Endodermal cell (in vitro differentiated cells): ENCODE data around the gene MRPS25. TPM values are rescaled to one million over a fixed set of nuclear protein-coding genes. Genes with fewer than 3 reads are reported as not detected.

Experiments used
- DNase-seq: peaks from one replicate; pipeline ENCODE4 v3.0.0-alpha.2; 2017
- H3K27ac ChIP-seq: 2 replicates; pipeline ENCODE4 v1.5.1; 2013; ENCODE audit warnings: mild to moderate bottlenecking, low read depth, low read length, moderate library complexity
- H3K27me3 ChIP-seq: 2 replicates; pipeline ENCODE4 v1.6.1; 2013; ENCODE audit warnings: mild to moderate bottlenecking, low read length, moderate library complexity; ENCODE audit not compliant: insufficient read depth, control insufficient read depth, poor library complexity, severe bottlenecking
- H3K36me3 ChIP-seq: 2 replicates; pipeline ENCODE4 v1.7.0; 2013; ENCODE audit warnings: mild to moderate bottlenecking, low read length, moderate library complexity; ENCODE audit not compliant: control insufficient read depth, insufficient read depth
- H3K4me1 ChIP-seq: one replicate; pipeline ENCODE4 v1.7.0; 2013; ENCODE audit warnings: low read length; ENCODE audit not compliant: control insufficient read depth, insufficient read depth
- H3K4me3 ChIP-seq: 2 replicates; pipeline ENCODE4 v1.5.1; 2013; ENCODE audit warnings: mild to moderate bottlenecking, low read length, moderate library complexity
- H3K9ac ChIP-seq: 2 replicates; pipeline ENCODE4 v1.6.1; 2013; ENCODE audit warnings: mild to moderate bottlenecking, low read length, moderate library complexity; ENCODE audit not compliant: poor library complexity, severe bottlenecking; ENCODE audit errors: extremely low read depth
- H3K9me3 ChIP-seq: 2 replicates; pipeline ENCODE4 v1.6.1; 2013; ENCODE audit warnings: mild to moderate bottlenecking, low read length, moderate library complexity; ENCODE audit not compliant: control insufficient read depth
- H3K27ac Mint-ChIP-seq: 2 replicates; pipeline ENCODE4 v1.8.0; 2020; ENCODE audit warnings: mixed read lengths
- H3K27me3 Mint-ChIP-seq: 2 replicates; pipeline ENCODE4 v1.8.0; 2021; ENCODE audit warnings: mild to moderate bottlenecking, mixed read lengths; ENCODE audit not compliant: insufficient read depth
- H3K36me3 Mint-ChIP-seq: 2 replicates; pipeline ENCODE4 v1.8.0; 2020; ENCODE audit warnings: low read depth, mixed read lengths
- H3K4me1 Mint-ChIP-seq: 2 replicates; pipeline ENCODE4 v1.8.0; 2020; ENCODE audit warnings: mixed read lengths
- H3K4me3 Mint-ChIP-seq: 2 replicates; pipeline ENCODE4 v1.8.0; 2020; ENCODE audit warnings: mild to moderate bottlenecking, moderate library complexity, mixed read lengths
- H3K9me3 Mint-ChIP-seq: 2 replicates; pipeline ENCODE4 v1.8.0; 2020; ENCODE audit warnings: mild to moderate bottlenecking, mixed read lengths
- WGBS, 2 experiments: methylation state at CpG; one replicate each; pipeline versions ENCODE4 v1.1.5 to v1.1.7; 2013; ENCODE audit warnings: missing lambda C conversion rate in 2 of 2, mixed read lengths in 1 of 2; ENCODE audit not compliant: insufficient coverage in 1 of 2, insufficient read length in 1 of 2; 5-methylcytosine and 5-hydroxymethylcytosine counted together
- total RNA-seq, 2 donors: library from RNA; stranded (reverse); fragmentation: NEBNext Ultra II Directional in 1 of 2; extraction: Animal tissue kit (Norgen Biotek cat#: 25700) in 1 of 2; gene quantifications; 2 replicates in 1 of 2; 3 replicates in 1 of 2; pipeline ENCODE4 v1.2.1, GENCODE V29; 2021
- TF ChIP-seq, protein P1 (sequence below): fragments of 200-600 bp; sonication (generic); conservative IDR thresholded peaks from 2 replicates; pipeline ENCODE4 v1.5.0; 2021; ENCODE audit warnings: antibody characterized with exemption, mild to moderate bottlenecking

Gene MRPS25
- total RNA-seq, 2 donors from 2014 or later: 64.1 to 101 TPM

DNA sequence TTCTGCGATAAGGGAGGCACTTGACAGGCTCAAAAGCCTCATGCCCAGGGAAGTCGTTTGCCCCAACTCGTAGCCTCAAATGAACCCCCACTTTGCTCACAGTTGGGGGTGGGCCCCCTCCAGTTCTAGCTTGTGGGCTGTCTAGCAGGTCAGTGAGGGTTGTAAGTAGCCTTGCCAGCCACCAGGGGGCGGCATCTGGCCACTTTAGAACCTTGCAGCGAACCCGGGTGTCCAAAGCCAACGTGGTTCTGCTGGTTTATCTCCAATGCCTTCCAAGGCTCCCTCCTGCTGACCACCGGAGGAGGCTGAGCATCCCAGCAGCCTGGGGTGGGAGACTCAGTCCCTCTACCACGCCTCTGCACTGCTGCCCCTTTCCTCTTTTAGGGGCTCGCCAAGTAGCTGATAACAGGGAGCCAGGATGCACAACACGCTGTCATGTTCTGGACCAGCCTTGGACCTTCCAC is 43.0 kb upstream of the MRPS25 start:
- Mint-ChIP-seq H3K4me3 (no peak overlapping the region), H3K27me3 (no peaks in the 10 kb centered on the region), H3K9me3 (no peaks in the 10 kb centered on the region), H3K36me3 (no peaks in the 10 kb centered on the region), H3K4me1 (peaks cover 7% of the 10 kb centered on the region), H3K27ac (peak overlapping the region; percentile 65)
- Histone ChIP-seq H3K9ac (no peak overlapping the region), H3K36me3 (no peaks in the 10 kb centered on the region), H3K27ac (no peak overlapping the region), H3K9me3 (no peaks in the 10 kb centered on the region), H3K4me1 (no peaks in the 10 kb centered on the region), H3K27me3 (no peaks in the 10 kb centered on the region), H3K4me3 (no peak overlapping the region)
- DNase-seq: peak; percentile 94
- WGBS, 2 experiments: 18 to 27% methylated on average over 6 to 11 of the region's 11 CpGs
- TF ChIP-seq, protein P1, sequence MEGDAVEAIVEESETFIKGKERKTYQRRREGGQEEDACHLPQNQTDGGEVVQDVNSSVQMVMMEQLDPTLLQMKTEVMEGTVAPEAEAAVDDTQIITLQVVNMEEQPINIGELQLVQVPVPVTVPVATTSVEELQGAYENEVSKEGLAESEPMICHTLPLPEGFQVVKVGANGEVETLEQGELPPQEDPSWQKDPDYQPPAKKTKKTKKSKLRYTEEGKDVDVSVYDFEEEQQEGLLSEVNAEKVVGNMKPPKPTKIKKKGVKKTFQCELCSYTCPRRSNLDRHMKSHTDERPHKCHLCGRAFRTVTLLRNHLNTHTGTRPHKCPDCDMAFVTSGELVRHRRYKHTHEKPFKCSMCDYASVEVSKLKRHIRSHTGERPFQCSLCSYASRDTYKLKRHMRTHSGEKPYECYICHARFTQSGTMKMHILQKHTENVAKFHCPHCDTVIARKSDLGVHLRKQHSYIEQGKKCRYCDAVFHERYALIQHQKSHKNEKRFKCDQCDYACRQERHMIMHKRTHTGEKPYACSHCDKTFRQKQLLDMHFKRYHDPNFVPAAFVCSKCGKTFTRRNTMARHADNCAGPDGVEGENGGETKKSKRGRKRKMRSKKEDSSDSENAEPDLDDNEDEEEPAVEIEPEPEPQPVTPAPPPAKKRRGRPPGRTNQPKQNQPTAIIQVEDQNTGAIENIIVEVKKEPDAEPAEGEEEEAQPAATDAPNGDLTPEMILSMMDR: peak; percentile 96

- Mint-ChIP-seq H3K27me3 (no peaks in the 10 kb centered on the region), H3K4me1 (peaks cover 7% of the 10 kb centered on the region), H3K9me3 (no peaks in the 10 kb centered on the region), H3K27ac (no peak overlapping the region), H3K4me3 (no peak overlapping the region), H3K36me3 (no peaks in the 10 kb centered on the region)
- TF ChIP-seq, protein P1: no peak
- Histone ChIP-seq H3K9ac (no peak overlapping the region), H3K4me1 (no peaks in the 10 kb centered on the region), H3K9me3 (no peaks in the 10 kb centered on the region), H3K27ac (no peak overlapping the region), H3K36me3 (no peaks in the 10 kb centered on the region), H3K4me3 (no peak overlapping the region), H3K27me3 (no peaks in the 10 kb centered on the region)
- DNase-seq: peak; percentile 58
- 89 to 90% methylated on average over 13 to 15 of the region's 16 CpGs for WGBS, 2 experiments
These were observed 42.2 kb upstream of the MRPS25 start for GRCh38 chr3:15107075-15107947.

- H3K27me3 ChIP-seq: no peaks in the 10 kb centered on the region
- H3K9me3 ChIP-seq: no peaks in the 10 kb centered on the region
- H3K9ac ChIP-seq: no peak overlapping the region
- H3K27ac ChIP-seq: no peak overlapping the region
- no peaks in the 10 kb centered on the region for H3K4me1 ChIP-seq
- DNase-seq: no peak
- H3K4me3 Mint-ChIP-seq: no peak overlapping the region
- no peak overlapping the region for H3K27ac Mint-ChIP-seq
- no peak overlapping the region for H3K4me3 ChIP-seq
- peaks cover 9% of the 10 kb centered on the region for H3K4me1 Mint-ChIP-seq
- TF ChIP-seq, protein P1: no peak
- H3K36me3 ChIP-seq: no peaks in the 10 kb centered on the region
- no peaks in the 10 kb centered on the region for H3K9me3 Mint-ChIP-seq
- 70 to 85% methylated on average over 2 to 3 of the region's 3 CpGs for WGBS, 2 experiments
- H3K27me3 Mint-ChIP-seq: peaks cover 5% of the 10 kb centered on the region
- H3K36me3 Mint-ChIP-seq: no peaks in the 10 kb centered on the region
These were observed 37.7 kb upstream of the MRPS25 start for GRCh38 chr3:15102836-15103235.
